Measurements from ENCODE around the gene RRAS2.

RRAS2 gene

DNA sequence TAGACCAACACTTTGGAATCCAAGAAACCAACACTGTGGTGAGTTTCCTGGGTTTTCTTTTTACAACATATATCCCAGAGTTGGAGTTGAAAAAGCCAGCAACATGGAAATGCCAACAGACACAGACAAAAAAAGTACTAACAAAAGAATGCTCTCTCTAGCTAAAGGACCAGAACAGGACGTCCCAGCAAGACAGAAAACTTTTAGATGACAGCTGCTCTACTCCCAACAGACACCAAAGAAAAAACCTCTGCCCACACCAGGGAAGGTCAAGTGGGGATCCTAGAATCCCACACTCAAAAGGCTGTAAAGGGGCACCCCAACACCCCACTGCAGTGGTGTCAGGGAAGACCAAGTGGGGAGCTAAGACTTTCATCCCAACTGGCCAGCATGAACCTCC lies 23.3 kb downstream of the RRAS2 start:
- DNase-seq, result no peak

DNA sequence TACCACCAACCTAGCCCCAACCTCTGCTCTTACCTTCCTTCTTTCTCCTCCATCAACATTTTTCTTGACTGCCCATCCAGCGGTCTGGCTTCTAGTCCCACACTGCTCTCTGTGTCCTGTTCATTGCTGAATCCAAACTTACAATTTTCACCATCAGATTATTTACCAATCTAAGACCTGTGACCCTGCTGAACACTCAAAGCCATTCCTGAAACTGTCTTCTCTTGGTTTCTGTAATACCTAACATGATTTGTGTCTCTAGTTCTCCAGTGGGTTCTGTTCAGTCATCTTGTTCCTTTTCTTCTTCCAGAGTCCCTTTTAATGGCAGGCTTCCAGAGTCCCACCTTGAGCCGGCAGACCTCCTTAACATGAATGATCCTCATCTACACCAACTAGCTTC lies 24.1 kb downstream of the RRAS2 start:
- no peak for DNase-seq

DNA sequence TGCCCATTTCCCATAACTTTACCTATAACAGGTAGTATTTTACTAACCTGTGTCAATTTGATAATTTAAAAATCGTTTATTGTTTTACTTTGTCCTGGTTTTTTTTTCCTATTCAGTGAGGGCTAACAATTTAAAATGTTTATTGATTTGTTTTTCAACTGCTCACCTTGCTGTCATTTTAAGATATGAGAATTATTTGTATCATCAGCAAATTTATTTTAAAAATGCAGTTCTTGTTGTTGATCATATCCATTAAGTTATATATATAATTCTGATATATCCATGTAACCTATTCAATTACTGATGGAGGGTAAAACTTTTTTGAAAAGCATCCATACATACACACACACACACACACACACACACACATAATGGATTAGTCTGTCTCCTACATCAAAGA lies 24.8 kb downstream of the RRAS2 start:
- no peak for DNase-seq

DNA sequence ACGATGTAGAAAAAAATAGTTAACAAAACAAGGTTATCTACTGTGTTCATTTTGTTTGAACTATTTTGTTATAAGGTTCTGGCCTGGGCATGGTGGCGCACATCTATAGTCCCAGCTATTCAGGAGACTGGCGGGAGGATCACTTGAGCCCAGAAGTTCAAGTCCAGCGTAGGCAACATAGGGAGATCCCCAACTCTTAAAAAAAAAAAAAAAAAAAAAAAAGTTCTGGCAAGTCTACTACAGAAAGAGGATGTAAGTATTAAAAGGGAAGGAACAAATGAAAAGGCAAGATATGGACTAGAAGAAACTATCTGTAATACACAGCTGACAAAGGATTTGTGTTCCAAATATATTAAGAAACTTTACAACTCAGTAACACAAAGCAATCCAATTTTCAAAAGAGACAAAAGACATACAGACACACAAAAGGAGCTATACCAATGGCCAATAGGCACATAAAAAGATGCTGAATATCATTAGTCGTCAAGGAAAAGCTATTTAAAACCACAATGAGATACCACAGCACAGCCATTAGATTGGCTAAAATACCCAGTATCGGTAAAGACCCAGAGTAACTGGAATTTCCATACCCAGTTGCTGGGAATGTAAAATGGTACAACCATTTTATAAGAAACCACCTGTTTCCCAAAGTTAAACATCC lies 27.4 kb downstream of the RRAS2 start:
- DNase-seq, result no peak

DNA sequence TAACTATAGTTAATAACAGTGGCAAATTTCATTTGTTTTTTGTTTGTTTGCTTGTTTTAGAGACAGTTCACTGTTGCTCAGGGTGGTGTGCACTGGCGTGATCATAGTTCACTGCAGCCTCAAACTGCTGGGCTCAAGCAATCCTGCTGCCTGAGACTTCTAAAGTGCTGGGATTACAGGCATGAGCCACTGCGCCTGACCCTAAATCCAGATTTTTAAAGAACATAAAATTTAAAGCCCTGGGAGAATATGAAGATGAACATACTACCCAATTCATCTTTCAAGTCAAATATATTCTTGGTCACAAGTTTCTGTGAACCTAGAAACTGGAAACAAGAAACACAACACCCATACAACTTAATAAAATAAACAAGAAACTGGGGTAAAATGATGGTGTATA lies 28.1 kb downstream of the RRAS2 start:
- DNase-seq, result no peak

DNA sequence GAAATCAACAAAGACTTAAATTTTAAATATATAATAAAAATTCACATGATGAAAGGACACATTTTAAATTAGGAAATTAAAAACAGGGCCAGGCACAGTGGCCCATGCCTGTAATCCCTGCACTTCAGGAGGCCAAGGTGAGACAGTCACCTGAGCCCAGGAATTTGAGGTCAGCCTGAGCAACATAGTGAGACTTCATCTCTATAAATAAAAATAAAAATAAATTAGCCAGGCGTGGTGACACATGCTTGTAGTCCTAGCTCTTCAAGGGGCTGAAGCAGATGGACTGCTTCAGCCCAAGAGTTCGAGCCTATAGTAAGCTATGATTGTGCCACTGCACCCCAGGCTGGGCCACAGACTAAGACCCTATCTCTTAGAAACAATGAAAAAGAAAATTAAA lies 29.3 kb downstream of the RRAS2 start:
- no peak for DNase-seq

DNA sequence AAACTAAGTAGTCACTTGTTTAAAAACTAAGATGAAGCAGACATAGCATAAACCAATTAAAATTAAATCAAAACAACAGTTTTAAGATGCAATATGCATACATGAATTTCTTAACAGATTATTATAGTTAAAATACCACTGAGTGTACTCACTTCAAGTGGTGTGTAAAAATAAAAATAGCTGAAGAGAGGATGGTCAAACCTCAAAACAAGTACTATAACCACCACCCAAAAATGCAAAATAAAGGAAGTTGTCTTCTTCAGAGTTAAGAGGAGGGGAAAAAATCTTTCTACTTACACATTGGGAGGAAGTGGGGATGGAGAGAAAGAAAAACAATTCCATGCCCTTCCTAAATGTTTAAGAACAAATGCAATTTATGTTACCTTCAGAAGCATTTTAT lies 31.9 kb downstream of the RRAS2 start:
- no peak for DNase-seq

DNA sequence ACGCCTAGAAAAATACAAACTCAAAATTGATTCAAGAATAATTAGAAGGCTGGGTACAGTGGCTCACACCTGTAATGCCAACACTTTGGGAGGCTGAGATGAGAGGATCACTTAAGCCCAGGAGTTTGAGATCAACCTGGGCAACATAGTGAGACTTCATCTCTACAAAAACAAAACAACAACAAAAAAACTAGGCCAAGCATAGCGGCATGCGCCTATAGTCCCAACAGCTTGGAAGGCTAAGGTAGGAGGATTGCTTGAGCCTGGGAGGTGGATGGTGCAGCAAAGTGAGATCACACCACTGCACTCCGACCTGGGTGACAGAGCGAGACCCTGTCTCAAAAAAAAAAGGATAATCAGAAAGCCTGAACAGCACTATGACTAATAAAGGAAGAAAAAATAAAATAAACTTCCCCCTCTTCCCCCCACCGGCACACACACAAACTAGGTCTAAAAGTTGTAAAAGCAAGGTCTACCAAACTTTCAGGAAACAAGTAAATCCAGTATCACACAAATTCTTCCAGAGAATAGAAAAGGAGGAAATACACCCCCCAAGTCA lies 35.8 kb downstream of the RRAS2 start:
- no peak for DNase-seq

DNA sequence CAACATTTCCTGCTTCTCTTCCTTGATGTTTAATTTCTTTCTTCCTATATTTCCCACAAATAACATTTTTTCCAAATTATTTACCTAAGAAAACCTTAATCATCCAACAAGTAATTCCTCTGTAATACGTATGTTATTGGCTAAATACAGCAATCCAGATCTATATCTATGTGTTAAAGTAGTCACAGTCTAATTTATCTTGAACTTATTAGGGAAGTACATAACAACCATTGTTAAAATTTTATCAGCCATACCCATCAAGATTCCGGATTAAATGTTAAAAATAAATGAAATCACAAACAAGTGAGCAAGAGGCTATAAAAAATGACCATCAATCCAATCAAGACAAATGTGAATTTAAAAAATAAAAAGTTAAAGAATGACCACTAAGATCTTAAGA lies 36.5 kb downstream of the RRAS2 start:
- no peak for DNase-seq

DNA sequence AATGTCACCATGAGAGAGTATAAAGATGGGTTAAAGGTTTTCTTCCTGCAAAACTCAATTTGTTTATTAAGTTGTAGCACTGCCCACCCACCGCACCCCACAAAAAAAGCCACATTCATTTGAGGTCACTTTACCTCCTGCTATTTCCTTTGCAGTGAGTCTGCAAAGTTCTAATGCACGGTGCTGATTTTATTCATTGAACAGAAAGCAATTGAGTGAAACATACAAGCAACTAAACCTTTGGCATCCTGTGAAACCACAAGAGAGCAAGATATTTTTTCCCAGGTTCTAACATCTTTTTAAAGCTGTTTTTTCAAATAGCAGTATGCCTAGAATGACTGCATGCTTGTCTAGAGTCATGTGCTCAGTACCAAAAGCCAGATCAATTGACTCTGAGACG lies 39.0 kb downstream of the RRAS2 start:
- no peak for DNase-seq

DNA sequence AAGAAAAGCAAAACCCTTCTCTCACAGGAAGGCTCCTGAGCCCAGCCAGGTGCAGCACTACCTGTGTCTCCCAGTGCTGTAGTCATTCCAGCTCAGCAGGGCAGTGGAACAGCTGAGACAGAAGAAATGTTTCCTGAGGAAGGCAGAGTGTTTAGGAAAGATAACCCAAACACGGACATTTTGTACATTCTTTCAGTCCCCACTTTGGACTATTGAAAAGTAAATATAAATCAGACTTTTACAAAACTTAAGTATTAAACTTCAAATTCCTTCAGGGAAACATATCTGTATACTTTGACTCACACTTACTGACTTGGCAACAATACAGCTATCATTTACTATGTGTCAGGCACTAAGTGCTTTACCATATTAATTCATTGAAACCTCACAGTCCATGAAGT lies 40.4 kb downstream of the RRAS2 start:
- no peak for DNase-seq

DNA sequence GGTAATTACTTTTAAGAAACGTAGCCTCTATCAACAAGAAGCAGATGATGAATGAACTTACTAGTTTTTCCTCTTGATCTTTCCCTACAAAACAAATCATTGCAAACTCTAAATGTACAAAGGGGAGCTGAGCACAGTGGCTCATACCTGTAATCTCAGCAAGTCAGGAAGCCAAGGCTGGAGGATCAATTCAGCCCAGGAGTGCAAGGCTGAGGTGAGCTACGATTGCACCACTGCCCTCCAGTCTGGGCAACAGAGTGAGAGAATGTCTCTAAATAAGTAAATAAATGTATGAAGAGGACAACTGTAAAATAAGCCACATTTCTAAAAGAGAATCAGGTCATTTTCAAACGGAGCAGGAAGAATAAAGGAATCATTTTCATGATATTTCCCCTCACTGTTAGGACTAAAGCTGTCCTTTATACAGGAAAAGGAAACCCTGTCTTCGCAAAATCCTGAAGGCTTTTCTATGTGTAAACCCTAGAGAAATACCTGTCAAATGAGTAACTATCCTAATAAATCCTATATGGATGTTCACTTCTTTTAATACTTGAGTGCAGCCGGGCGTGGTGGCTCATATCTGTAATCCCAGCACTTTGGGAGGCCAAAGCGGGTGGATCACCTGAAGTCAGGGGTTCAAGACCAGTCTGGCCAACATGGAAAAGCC lies 41.2 kb downstream of the RRAS2 start:
- DNase-seq, result no peak

DNA sequence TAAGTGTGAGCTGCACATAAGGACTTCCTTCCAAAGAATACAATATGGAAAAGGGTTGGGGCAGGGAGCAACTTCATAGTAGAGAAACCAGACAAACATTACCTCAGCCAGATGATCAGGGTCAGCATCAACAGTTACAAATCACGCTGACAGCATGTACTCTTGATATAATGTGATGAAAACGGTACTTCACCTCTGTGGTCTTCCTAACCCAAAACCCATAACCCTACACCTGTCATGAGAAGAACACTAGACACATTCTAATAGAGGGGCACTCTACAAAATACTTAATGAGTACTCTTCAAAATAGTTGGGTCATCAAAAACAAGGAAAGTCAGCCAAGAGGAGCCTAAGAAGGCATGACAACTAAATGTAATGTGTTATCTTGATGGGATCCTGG lies 43.9 kb downstream of the RRAS2 start:
- DNase-seq, result no peak

DNA sequence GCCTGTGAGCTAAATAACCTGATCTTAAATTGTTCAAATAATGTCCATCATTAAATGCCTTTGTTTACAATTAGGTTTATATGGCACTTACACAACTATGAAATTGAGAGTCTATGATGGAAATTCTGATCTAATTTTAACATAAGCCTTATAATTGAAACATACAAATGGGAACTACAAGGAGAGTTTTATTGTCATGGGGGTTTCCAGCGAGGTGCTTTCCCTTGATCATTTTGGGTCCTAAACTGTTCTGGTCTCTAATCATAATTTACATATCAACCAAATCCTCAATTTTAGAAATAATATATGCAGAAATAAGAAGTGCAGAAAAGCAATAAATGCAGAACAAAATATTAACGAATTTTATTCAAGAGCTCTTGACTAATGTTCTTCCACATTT lies 44.9 kb downstream of the RRAS2 start:
- DNase-seq, result no peak

DNA sequence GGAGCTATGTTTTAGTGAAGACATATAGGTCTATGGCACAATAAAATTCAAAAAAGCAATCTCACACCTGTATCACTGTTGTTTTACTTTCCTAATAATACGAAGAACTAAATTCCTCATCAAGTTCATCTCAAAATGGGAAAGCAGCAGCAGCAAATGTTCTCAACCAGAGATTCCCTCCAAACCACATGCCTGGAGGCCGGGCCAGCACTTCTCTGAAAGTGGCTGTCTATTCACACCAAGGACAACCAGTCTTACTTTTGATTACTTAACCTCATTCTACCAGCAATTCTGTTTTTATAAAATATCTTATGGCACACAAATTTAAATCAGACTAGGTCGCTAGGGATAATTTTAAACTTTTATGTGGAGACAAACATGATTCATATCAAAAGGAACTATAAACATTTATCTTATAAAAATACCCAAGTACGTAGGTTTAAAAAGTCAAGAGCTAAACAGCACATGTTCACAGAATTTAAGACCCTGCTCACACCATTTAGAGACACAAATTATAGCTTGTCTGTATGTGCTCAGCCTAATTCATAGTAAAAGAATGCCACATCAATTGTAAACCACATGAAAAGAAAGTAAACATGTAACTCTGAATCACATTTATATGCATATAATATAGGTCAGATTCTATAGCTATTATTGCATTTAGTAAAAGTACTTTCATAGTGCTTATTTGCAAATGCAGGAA lies 46.1 kb downstream of the RRAS2 start:
- DNase-seq, result no peak

DNA sequence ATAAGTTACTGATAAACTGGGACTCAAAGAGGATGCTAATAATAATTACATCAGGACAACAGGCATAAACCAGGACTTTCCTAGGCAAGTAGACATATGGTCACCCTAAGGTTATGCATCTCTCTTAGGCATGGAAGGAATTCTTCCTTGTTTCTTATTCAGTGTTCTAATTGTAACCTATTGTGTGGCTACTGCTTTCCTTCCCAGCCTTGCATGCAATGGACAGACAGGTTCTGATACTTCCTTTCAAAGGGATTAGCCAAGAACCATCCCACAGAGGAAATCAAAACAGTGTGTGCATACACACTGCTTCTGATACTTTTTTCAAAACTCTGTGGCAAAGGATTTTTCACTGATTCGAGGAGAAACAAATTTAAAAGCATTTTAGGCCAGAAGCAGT lies 48.3 kb downstream of the RRAS2 start:
- no peak for DNase-seq

DNA sequence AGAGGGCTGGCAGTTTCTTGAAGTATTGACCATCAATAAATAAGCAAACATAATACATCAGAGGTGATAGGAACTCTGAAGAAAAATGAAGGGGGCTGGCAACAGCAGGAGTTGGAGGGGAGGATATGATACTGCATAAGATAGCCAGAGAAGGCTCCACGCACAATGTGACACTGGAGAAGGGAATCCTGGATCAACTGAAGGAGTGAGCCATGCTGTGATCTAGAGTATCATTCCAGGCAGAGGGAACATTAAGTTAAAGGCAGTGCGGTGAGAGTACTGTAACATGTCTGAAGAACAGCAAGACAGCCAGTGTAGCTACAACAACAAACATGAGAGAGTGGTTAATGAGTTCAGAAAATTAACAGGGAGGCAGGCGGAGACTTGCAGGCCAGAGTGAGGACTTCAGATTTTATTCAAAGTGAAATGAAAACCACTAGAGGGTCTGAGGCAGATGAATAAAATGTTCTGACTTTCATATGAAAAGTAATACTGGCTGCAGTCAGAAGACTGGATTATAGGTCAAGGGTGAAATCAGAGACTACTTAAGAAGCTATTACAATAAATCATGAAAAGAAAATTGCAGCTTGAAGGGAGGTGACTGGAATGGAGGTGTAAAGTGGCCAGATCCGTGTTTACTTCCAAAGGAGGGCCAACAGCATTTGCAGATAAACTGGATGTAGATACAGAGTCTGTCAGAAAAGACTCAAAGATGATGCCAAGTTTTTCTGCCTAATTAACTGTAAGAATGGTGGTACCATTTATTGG lies 49.4 kb downstream of the RRAS2 start:
- DNase-seq, result no peak

DNA sequence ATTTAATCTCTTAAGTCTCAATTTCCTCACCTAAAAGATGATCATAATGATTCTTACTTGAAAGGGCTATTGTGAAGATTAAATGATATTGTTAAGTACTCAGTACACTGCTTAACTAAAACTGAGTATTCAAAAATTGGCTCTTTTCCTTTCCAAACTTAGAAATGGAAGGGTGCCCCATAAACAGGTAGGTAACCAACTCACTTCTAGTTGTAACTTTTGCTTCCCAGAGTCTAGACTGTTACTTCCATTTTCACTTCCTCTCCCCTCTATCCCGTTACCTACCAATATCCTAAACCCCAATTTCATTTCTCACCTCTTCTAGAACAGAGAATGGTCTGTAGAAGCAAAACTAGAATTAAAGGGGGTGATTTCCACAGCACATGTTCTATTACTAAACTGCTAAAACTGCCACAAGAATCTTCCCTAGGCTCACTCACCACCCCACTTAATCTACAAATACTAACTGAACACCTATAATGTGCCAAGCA lies 50.0 kb downstream of the RRAS2 start:
- DNase-seq, result no peak

DNA sequence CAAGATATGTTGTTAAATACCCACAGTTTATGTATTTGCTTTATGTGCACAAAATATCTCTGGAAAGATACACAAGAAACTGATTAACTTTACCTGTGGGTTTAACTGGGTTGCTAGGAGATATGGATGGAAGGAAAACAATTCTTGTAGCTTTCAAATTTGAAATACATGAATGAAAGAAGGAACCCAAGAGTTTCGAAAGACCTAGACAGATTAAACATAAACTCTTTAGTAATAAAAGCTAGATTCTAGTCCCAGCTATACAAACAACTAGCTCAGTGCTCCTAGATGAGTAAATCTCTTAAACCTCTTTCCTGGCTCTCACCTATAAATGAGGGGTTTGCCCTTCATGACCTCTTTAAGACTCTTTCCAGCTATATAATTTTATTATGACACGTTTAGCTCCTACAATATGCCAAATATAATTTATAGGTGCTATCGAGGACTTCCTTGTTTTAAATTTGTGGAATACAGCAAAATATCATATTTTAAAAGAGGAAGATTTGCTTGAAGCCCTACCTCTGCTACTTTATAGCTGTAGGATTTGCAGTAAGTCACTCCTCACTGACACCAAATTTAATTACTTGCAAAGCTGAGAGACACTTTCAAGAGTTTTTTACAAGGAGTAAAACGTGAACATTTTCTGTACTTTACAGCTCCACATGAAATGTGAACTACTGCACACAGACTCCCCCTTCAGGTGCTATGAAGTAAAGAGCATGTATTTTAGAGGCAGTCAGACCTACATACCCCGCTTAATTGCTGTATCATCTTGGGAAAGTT lies 50.7 kb downstream of the RRAS2 start:
- no peak for DNase-seq

DNA sequence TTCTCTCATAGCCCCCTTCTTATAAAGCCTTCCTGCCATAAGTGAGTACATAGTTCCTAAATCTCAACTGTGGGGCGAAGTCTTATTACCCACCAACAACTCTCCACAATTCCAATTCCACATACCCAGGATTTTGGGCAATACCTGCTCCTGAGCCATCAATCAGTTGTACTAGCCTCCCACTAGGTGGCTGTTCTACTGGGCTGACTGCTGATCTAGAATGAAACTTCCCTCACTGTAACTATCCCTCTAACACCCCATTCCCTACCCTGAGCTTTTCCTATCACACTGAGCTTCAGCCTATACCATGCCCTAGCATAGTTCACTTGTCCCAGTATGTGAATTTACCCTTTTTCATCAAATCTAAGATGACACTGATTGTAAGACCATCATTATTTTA lies 52.5 kb downstream of the RRAS2 start:
- no peak for DNase-seq

DNA sequence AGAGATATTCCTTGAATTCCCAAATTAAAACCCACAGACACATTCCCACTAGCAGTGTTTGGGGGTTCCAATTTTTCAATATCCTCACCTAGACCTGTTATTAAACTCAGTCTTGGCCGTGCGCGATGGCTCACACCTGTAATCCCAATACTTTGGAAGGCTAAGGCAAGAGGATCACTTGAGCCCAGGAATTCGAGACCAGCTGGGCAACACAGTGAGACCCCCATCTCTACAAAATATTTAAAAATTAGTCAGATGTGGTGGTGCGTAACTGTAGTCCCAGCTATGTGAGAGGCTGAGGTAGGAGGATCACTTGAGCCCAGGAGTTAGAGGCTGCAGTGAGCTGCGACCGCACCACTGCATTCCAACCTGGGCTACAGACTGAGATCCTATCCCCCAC lies 53.3 kb downstream of the RRAS2 start:
- no peak for DNase-seq

DNA sequence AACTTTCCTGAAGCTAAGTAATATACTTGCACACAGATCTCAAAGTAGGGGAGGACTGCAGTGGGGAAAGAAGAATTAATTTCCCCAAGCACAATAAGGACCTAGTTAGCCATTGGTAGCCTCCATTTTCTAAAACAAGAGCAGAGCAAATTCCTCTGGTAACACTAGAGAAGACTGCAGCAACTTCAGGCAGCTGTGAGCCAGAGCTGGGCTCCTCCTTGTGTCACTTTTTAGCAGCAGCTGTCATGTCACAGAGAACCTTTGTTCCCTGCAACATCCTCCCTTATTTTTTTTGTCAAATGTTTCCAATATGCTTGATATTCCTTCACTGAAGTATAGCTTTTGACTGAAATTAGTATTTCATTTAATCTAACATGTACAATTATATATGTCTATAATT lies 54.4 kb downstream of the RRAS2 start:
- no peak for DNase-seq
